Liver (tissue), 3 donors: Measurements from ENCODE around the gene LAMB2.

Experiments
- CTCF ChIP-seq: fragments of 150-350 bp; IDR thresholded peaks from 2 replicates; pipeline ENCODE4 v1.5.1; 2017; ENCODE audit warnings: improper control_type of control experiment, low read depth, low read length; ENCODE audit not compliant: missing input control
- FOXA1 ChIP-seq: IDR thresholded peaks from 2 replicates; pipeline ENCODE4 v1.6.1; 2016; ENCODE audit warnings: antibody characterized with exemption
- GABPA ChIP-seq, 2 donors: IDR thresholded peaks in 1 of 2; conservative IDR thresholded peaks in 1 of 2; 2 replicates each; pipeline ENCODE4 v1.6.1; 2016; ENCODE audit warnings: antibody characterized with exemption in 2 of 2, mild to moderate bottlenecking in 1 of 2, moderate library complexity in 1 of 2
- JUND ChIP-seq, 2 donors: IDR thresholded peaks; 2 replicates each; pipeline ENCODE4 v1.6.1; 2016; ENCODE audit warnings: antibody characterized with exemption in 2 of 2
- REST ChIP-seq: IDR thresholded peaks from 2 replicates; pipeline ENCODE4 v1.6.1; 2016; ENCODE audit warnings: antibody characterized with exemption, mild to moderate bottlenecking
- RXRA ChIP-seq, 2 donors: IDR thresholded peaks; 2 replicates each; pipeline ENCODE4 v1.6.1; 2017 to 2018; ENCODE audit warnings: antibody characterized with exemption in 2 of 2, mild to moderate bottlenecking in 1 of 2
- SP1 ChIP-seq: IDR thresholded peaks from 2 replicates; pipeline ENCODE4 v1.6.1; 2018; ENCODE audit warnings: antibody characterized with exemption, mild to moderate bottlenecking
- YY1 ChIP-seq: IDR thresholded peaks from 2 replicates; pipeline ENCODE4 v1.6.1; 2016; ENCODE audit warnings: antibody characterized with exemption, mild to moderate bottlenecking
- donor health status: healthy.
- donor health status: healthy.

GRCh38 chr3:49119036-49119435 lies 13.8 kb downstream of the LAMB2 start:
- TF ChIP-seq CTCF (no peak), REST (no peak), FOXA1 (no peak), GABPA (IDR thresholded peaks at IDR 0.05 in 1 of 2, conservative IDR thresholded peaks at IDR 0.05 in 1 of 2) (no peak), RXRA (IDR thresholded peaks at IDR 0.05) (no peak), YY1 (no peak), SP1 (no peak), JUND (IDR thresholded peaks at IDR 0.05) (no peak)
